PC-3 (cell line): ENCODE measurements around the gene CDH12. TPM values are rescaled to one million over a fixed set of nuclear protein-coding genes. Genes with fewer than 3 reads are reported as not detected.
A peak's percentile ranks its signal among the peaks of the same experiment; 100 is the strongest.

ENCODE experiments used
- ATAC-seq: fragments of 200-7000 bp; cut with Tn5 transposase; 2 replicates; pipeline ENCODE4 v1.9.1; 2020; ENCODE audit warnings: mild to moderate bottlenecking, moderate library complexity
- BruUV-seq: library from RNA; stranded (reverse); fragments of 400-500 nt; replicated peaks from 2 replicates; lab custom pipeline; 2021; lab: Mats Ljungman, UMichigan
- CTCF ChIA-PET: fragments of 300-600 bp; sonication (Branson Sonifier 250); formaldehyde crosslinking; loops from one replicate; lab custom pipeline; 2022; ENCODE audit warnings: antibody characterized with exemption; lab: Charles Lee
- POLR2A ChIA-PET: fragments of 300-600 bp; sonication (Branson Sonifier 250); formaldehyde crosslinking; loops from one replicate; lab custom pipeline; 2022; ENCODE audit warnings: antibody characterized with exemption; ENCODE audit not compliant: unreplicated experiment; lab: Charles Lee
- DNase-seq: peaks from one replicate; pipeline ENCODE4 v3.0.0-alpha.2; 2015
- H2AFZ ChIP-seq: fragments of 300-600 bp; sonication (generic); 2 replicates; pipeline ENCODE4 v1.6.0; 2016; ENCODE audit warnings: antibody characterized with exemption, low read length
- H3F3A ChIP-seq: fragments of 300-600 bp; sonication (generic); one replicate; pipeline ENCODE4 v1.6.0; 2017; ENCODE audit warnings: antibody characterized with exemption, low read length, control low read depth, mild to moderate bottlenecking; ENCODE audit not compliant: unreplicated experiment
- H3K27ac ChIP-seq: fragments of 300-600 bp; sonication (generic); 2 replicates; pipeline ENCODE4 v1.5.1; 2016; ENCODE audit warnings: mild to moderate bottlenecking, low read length
- H3K27me3 ChIP-seq: fragments of 300-600 bp; sonication (generic); 2 replicates; pipeline ENCODE4 v1.6.1; 2016; ENCODE audit warnings: low read length, mixed read lengths
- H3K36me3 ChIP-seq: fragments of 300-600 bp; sonication (generic); 2 replicates; pipeline ENCODE4 v1.6.1; 2016; ENCODE audit warnings: low read depth, mixed run types, low read length, mixed read lengths
- H3K4me1 ChIP-seq: fragments of 300-600 bp; sonication (generic); 2 replicates; pipeline ENCODE4 v1.5.1; 2016; ENCODE audit warnings: low read length; ENCODE audit not compliant: insufficient read depth
- H3K4me2 ChIP-seq: fragments of 300-600 bp; sonication (generic); 2 replicates; pipeline ENCODE4 v1.6.0; 2016; ENCODE audit warnings: low read length
- H3K4me3 ChIP-seq: fragments of 300-600 bp; sonication (generic); 2 replicates; pipeline ENCODE4 v1.5.1; 2016; ENCODE audit warnings: mild to moderate bottlenecking, low read length, mixed read lengths
- H3K79me2 ChIP-seq: fragments of 300-600 bp; sonication (generic); 2 replicates; pipeline ENCODE4 v1.6.1; 2017; ENCODE audit warnings: low read length, mixed read lengths
- H3K9ac ChIP-seq: fragments of 300-600 bp; sonication (generic); 2 replicates; pipeline ENCODE4 v1.6.0; 2016; ENCODE audit warnings: mild to moderate bottlenecking, low read length
- H3K9me2 ChIP-seq: fragments of 300-600 bp; sonication (generic); replicated peaks from 2 replicates; pipeline ENCODE4 v1.6.1; 2016; ENCODE audit warnings: mixed run types, low read length, mixed read lengths
- H3K9me3 ChIP-seq: fragments of 300-600 bp; sonication (generic); 2 replicates; pipeline ENCODE4 v1.6.1; 2016; ENCODE audit warnings: low read length, mixed read lengths
- H4K20me1 ChIP-seq: fragments of 300-600 bp; sonication (generic); 2 replicates; pipeline ENCODE4 v1.6.1; 2016; ENCODE audit warnings: low read length, mixed read lengths
- CTCF ChIP-seq: fragments of 300-600 bp; sonication (generic); conservative IDR thresholded peaks from 2 replicates; pipeline ENCODE4 v1.5.1; 2017; ENCODE audit warnings: antibody characterized with exemption, low read depth, mild to moderate bottlenecking, low read length
- EZH2 ChIP-seq: fragments of 300-600 bp; sonication (generic); IDR thresholded peaks from one replicate; pipeline ENCODE4 v1.6.1; 2017; ENCODE audit warnings: antibody characterized with exemption, mild to moderate bottlenecking, low read length; ENCODE audit not compliant: unreplicated experiment
- EZH2phosphoT487 ChIP-seq: fragments of 300-600 bp; sonication (generic); IDR thresholded peaks from 2 replicates; pipeline ENCODE4 v1.6.1; 2018; ENCODE audit warnings: mild to moderate bottlenecking, antibody characterized with exemption, low read length, borderline replicate concordance
- intact Hi-C: fragments of 100-400 bp; cut with micrococcal nuclease; formaldehyde crosslinking; loops from 2 replicates; pipeline ENCODE4 v1.9.0; 2023
- total RNA-seq: library from RNA; depleted of rRNA; stranded (reverse); fragments of >200 nt; gene quantifications from 2 replicates; pipeline ENCODE4 v1.2.3, GENCODE V29; 2014

CDH12 gene
- total RNA-seq, 1 experiment from 2014 or later = 0.44 TPM

DNA sequence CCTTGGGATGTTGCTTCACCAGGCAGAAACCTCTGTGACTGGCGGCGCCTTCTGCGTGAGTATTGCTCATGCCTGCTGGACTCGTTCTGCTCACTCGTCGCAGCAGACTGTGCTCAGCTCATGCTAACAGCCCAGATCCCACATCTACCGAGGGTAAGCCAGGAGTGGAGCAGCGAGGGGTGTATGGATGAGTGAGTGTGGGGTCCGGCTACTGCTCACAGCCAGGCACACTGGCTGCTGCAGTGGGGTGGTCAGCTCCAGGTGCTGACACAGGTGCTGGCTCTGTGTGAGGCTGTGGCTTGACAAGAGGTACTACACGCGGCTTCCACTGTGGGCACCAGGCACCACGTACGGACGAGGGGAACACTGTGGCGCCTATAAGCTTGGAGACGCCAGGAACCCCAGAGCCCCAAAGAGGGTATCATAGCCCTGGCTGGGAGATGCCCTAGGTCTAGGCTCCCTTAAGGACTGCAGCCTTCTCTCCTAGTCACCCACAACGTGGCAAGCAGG lies 47.7 kb upstream of the CDH12 start:
- TF ChIP-seq CTCF (no peak), EZH2phosphoT487 (no peak), EZH2 (no peak)
- no peaks in the 10 kb centered on the region for H3K4me1 ChIP-seq
- no peak overlapping the region for H3K27ac ChIP-seq
- H4K20me1 ChIP-seq = no peaks in the 10 kb centered on the region
- no TSS peak for BruUV-seq
- H3K9ac ChIP-seq = no peak overlapping the region
- no peak overlapping the region for H2AFZ ChIP-seq
- H3K4me3 ChIP-seq = no peak overlapping the region
- no peak overlapping the region for H3K4me2 ChIP-seq
- DNase-seq = no peak
- CTCF ChIA-PET = no interaction called here
- intact Hi-C loops = no loop called here
- no peaks in the 10 kb centered on the region for H3K36me3 ChIP-seq
- H3K27me3 ChIP-seq = no peaks in the 10 kb centered on the region
- POLR2A ChIA-PET = no interaction called here
- H3K9me2 ChIP-seq = no peaks in the 10 kb centered on the region
- no peak for ATAC-seq
- no peaks in the 10 kb centered on the region for H3F3A ChIP-seq
- no peaks in the 10 kb centered on the region for H3K79me2 ChIP-seq
- H3K9me3 ChIP-seq = no peaks in the 10 kb centered on the region

GRCh38 chr5:22899341-22899740 lies 46.2 kb upstream of the CDH12 start:
- no peaks in the 10 kb centered on the region for H3K9me2 ChIP-seq
- H3K27ac ChIP-seq = no peak overlapping the region
- H3K79me2 ChIP-seq = no peaks in the 10 kb centered on the region
- ChIA-PET CTCF (no interaction called here), POLR2A (no interaction called here)
- no peak for ATAC-seq
- H3K27me3 ChIP-seq = no peaks in the 10 kb centered on the region
- intact Hi-C loops = no loop called here
- DNase-seq = no peak
- H3K9me3 ChIP-seq = no peaks in the 10 kb centered on the region
- no peaks in the 10 kb centered on the region for H4K20me1 ChIP-seq
- H3K4me1 ChIP-seq = no peaks in the 10 kb centered on the region
- no peaks in the 10 kb centered on the region for H3F3A ChIP-seq
- H3K4me2 ChIP-seq = no peak overlapping the region
- no peak overlapping the region for H3K4me3 ChIP-seq
- TF ChIP-seq CTCF = no peak
- TF ChIP-seq EZH2phosphoT487 = no peak
- no peak for TF ChIP-seq EZH2
- H3K9ac ChIP-seq = no peak overlapping the region
- no peak overlapping the region for H2AFZ ChIP-seq
- no peaks in the 10 kb centered on the region for H3K36me3 ChIP-seq
- no TSS peak for BruUV-seq

GRCh38 chr5:22896152-22896551 lies 43.0 kb upstream of the CDH12 start:
- CTCF ChIA-PET = no interaction called here
- TF ChIP-seq EZH2phosphoT487 (no peak), CTCF (no peak), EZH2 (no peak)
- Histone ChIP-seq H3K79me2 (no peaks in the 10 kb centered on the region), H3K4me3 (no peak overlapping the region), H4K20me1 (no peaks in the 10 kb centered on the region), H3F3A (no peaks in the 10 kb centered on the region), H3K36me3 (no peaks in the 10 kb centered on the region), H3K4me2 (no peak overlapping the region), H3K27me3 (no peaks in the 10 kb centered on the region), H3K9me2 (no peaks in the 10 kb centered on the region), H3K9ac (no peak overlapping the region), H3K27ac (no peak overlapping the region), H3K9me3 (no peaks in the 10 kb centered on the region), H2AFZ (no peak overlapping the region), H3K4me1 (no peaks in the 10 kb centered on the region)
- no TSS peak for BruUV-seq
- intact Hi-C loops = no loop called here
- POLR2A ChIA-PET = no interaction called here
- ATAC-seq = peak; percentile 73
- DNase-seq = peak; percentile 22
